G401.6 (cell line): ENCODE data around the gene DCAF8.

Source experiments
- FAIRE-seq: peaks from 2 replicates; lab custom pipeline; 2012; peaks lifted over from hg19 to GRCh38; lab: Jason Lieb, UNC

The DCAF8 gene

GRCh38 chr1:160225345-160225744 is 37.0 kb downstream of the DCAF8 start:
- no peak for FAIRE-seq

- FAIRE-seq = no peak
These were observed 37.7 kb downstream of the DCAF8 start for GRCh38 chr1:160224606-160225005.

- no peak for FAIRE-seq
These were observed 39.8 kb downstream of the DCAF8 start for GRCh38 chr1:160222546-160222945.

GRCh38 chr1:160221089-160221488 is 41.3 kb downstream of the DCAF8 start:
- no peak for FAIRE-seq

- FAIRE-seq = no peak
These were observed 42.0 kb downstream of the DCAF8 start for GRCh38 chr1:160220301-160220700.

- no peak for FAIRE-seq
These were observed 43.1 kb downstream of the DCAF8 start for GRCh38 chr1:160219062-160219929.

- FAIRE-seq = no peak
These were observed 44.8 kb downstream of the DCAF8 start for GRCh38 chr1:160217481-160218051.

- no peak for FAIRE-seq
These were observed 46.0 kb downstream of the DCAF8 start for GRCh38 chr1:160216301-160216700.

GRCh38 chr1:160214481-160215140 is 47.7 kb downstream of the DCAF8 start:
- FAIRE-seq = no peak

GRCh38 chr1:160211046-160211790 is 51.1 kb downstream of the DCAF8 start:
- FAIRE-seq = no peak

- no peak for FAIRE-seq
These were observed 51.8 kb downstream of the DCAF8 start for GRCh38 chr1:160210561-160210960.

- FAIRE-seq = no peak
These were observed 52.9 kb downstream of the DCAF8 start for GRCh38 chr1:160209321-160210046.

- FAIRE-seq = no peak
These were observed 53.6 kb downstream of the DCAF8 start for GRCh38 chr1:160208557-160209320.

- no peak for FAIRE-seq
These were observed 54.4 kb downstream of the DCAF8 start for GRCh38 chr1:160207771-160208556.

GRCh38 chr1:160207118-160207650 is 55.2 kb downstream of the DCAF8 start:
- FAIRE-seq = no peak

- FAIRE-seq = no peak
These were observed 55.8 kb downstream of the DCAF8 start for GRCh38 chr1:160206421-160207117.

- FAIRE-seq = no peak
These were observed 56.3 kb downstream of the DCAF8 start for GRCh38 chr1:160206036-160206389.

GRCh38 chr1:160205242-160206035 is 56.9 kb downstream of the DCAF8 start, which contains the start of gene PEA15:
TSS of gene PEA15 (plus strand) at chr1:160205384. CDS start at chr1:160211545, 6,161 bp downstream.
- FAIRE-seq = no peak
